IMR-90 (cell line): Measurements from ENCODE around the gene GSTT4. TPM values are rescaled to one million over a fixed set of nuclear protein-coding genes. Genes with fewer than 3 reads are reported as not detected.

Source experiments
- ATAC-seq: fragments of 200-7000 bp; cut with Tn5 transposase; 2 replicates; pipeline ENCODE4 v1.9.1; 2020; ENCODE audit warnings: low read depth, mild to moderate bottlenecking, moderate library complexity
- BruUV-seq: library from RNA; stranded (reverse); fragments of 400-500 nt; replicated peaks from 2 replicates; lab custom pipeline; 2021; lab: Mats Ljungman, UMichigan
- CTCF ChIA-PET: fragments of 300-600 bp; formaldehyde crosslinking; extraction: SDS; loops from one replicate; lab custom pipeline; 2021; ENCODE audit warnings: antibody characterized with exemption; lab: Yijun Ruan, JAX
- POLR2A ChIA-PET: fragments of 300-600 bp; sonication (Branson Sonifier 250); formaldehyde crosslinking; loops from one replicate; lab custom pipeline; 2022; ENCODE audit warnings: antibody characterized with exemption; ENCODE audit not compliant: unreplicated experiment; lab: Charles Lee
- DNase-seq: peaks from one replicate; pipeline ENCODE4 v3.0.0; 2013
- H2AFZ ChIP-seq: replicated peaks from 2 replicates; pipeline ENCODE3; 2013; ENCODE audit warnings: low read length, mild to moderate bottlenecking; ENCODE audit not compliant: poor library complexity
- H2AK5ac ChIP-seq: 2 replicates; pipeline ENCODE4 v1.6.1; 2013; ENCODE audit warnings: low read depth, low read length, inconsistent platforms
- H2AK9ac ChIP-seq: replicated peaks from 2 replicates; pipeline ENCODE3; 2013; ENCODE audit warnings: mild to moderate bottlenecking, low read depth, low read length, moderate library complexity; ENCODE audit not compliant: poor library complexity
- H2BK120ac ChIP-seq: 2 replicates; pipeline ENCODE4 v1.6.1; 2013; ENCODE audit warnings: low read depth, low read length, inconsistent platforms
- H2BK15ac ChIP-seq: 3 replicates; pipeline ENCODE4 v1.6.1; 2013; ENCODE audit warnings: low read depth, low read length, inconsistent platforms
- H2BK20ac ChIP-seq: 2 replicates; pipeline ENCODE4 v1.6.1; 2013; ENCODE audit warnings: low read depth, mild to moderate bottlenecking, inconsistent platforms, low read length, moderate library complexity
- H2BK5ac ChIP-seq: 2 replicates; pipeline ENCODE4 v1.6.1; 2013; ENCODE audit warnings: mild to moderate bottlenecking, low read depth, low read length, inconsistent platforms; ENCODE audit not compliant: poor library complexity, severe bottlenecking
- H3K14ac ChIP-seq: replicated peaks from 2 replicates; pipeline ENCODE4 v1.6.1; 2013; ENCODE audit warnings: low read depth, low read length, inconsistent platforms
- H3K18ac ChIP-seq: 2 replicates; pipeline ENCODE4 v1.6.1; 2013; ENCODE audit warnings: low read depth, low read length, control low read depth
- H3K23ac ChIP-seq: 2 replicates; pipeline ENCODE4 v1.6.1; 2013; ENCODE audit warnings: low read depth, low read length, inconsistent platforms
- H3K27ac ChIP-seq: 2 replicates; pipeline ENCODE4 v1.5.1; 2013; ENCODE audit warnings: mild to moderate bottlenecking, control low read depth, low read length; ENCODE audit not compliant: insufficient read depth
- H3K27me3 ChIP-seq: 2 replicates; pipeline ENCODE4 v1.6.1; 2013; ENCODE audit warnings: low read length; ENCODE audit not compliant: control insufficient read depth, insufficient read depth
- H3K36me3 ChIP-seq: 2 replicates; pipeline ENCODE4 v1.6.1; 2013; ENCODE audit warnings: low read length, mixed read lengths; ENCODE audit not compliant: control insufficient read depth, insufficient read depth
- H3K4ac ChIP-seq: 2 replicates; pipeline ENCODE4 v1.6.1; 2013; ENCODE audit warnings: low read depth, low read length, inconsistent platforms
- H3K4me1 ChIP-seq: 2 replicates; pipeline ENCODE4 v1.6.1; 2013; ENCODE audit warnings: low read length, mixed read lengths; ENCODE audit not compliant: control insufficient read depth, insufficient read depth
- H3K4me2 ChIP-seq: 2 replicates; pipeline ENCODE4 v1.6.1; 2013; ENCODE audit warnings: low read depth, mild to moderate bottlenecking, control low read depth, low read length, moderate library complexity
- H3K4me3 ChIP-seq: 2 replicates; pipeline ENCODE4 v1.5.1; 2013; ENCODE audit warnings: low read depth, mild to moderate bottlenecking, control low read depth, low read length, moderate library complexity; ENCODE audit not compliant: insufficient read depth
- H3K56ac ChIP-seq: 2 replicates; pipeline ENCODE4 v1.6.1; 2013; ENCODE audit warnings: low read length, inconsistent platforms; ENCODE audit not compliant: insufficient read depth; ENCODE audit errors: extremely low read depth
- H3K79me1 ChIP-seq, 2 experiments: 2 replicates each; pipeline ENCODE4 v1.6.1; 2013; ENCODE audit warnings: low read length in 2 of 2, inconsistent platforms in 1 of 2, low read depth in 1 of 2
- H3K9ac ChIP-seq: 2 replicates; pipeline ENCODE4 v1.6.1; 2013; ENCODE audit warnings: low read depth, low read length, control low read depth
- H3K9me1 ChIP-seq: 2 replicates; pipeline ENCODE4 v1.6.1; 2013; ENCODE audit warnings: low read length, inconsistent platforms; ENCODE audit not compliant: insufficient read depth
- H3K9me3 ChIP-seq: 2 replicates; pipeline ENCODE4 v1.6.1; 2013; ENCODE audit warnings: low read length; ENCODE audit not compliant: control insufficient read depth, insufficient read depth
- H4K20me1 ChIP-seq: 2 replicates; pipeline ENCODE4 v1.6.1; 2013; ENCODE audit warnings: low read length, inconsistent platforms; ENCODE audit not compliant: insufficient read depth
- H4K5ac ChIP-seq: 2 replicates; pipeline ENCODE4 v1.6.1; 2013; ENCODE audit warnings: mild to moderate bottlenecking, low read depth, low read length, control low read depth
- H4K8ac ChIP-seq, 2 experiments: 2 replicates each; pipeline ENCODE4 v1.6.1; 2013; ENCODE audit warnings: low read depth in 2 of 2, low read length in 2 of 2, control low read depth in 1 of 2, inconsistent platforms in 1 of 2
- H4K91ac ChIP-seq: 2 replicates; pipeline ENCODE4 v1.6.1; 2013; ENCODE audit warnings: low read depth, low read length, inconsistent platforms; ENCODE audit not compliant: insufficient read depth
- CHD1 ChIP-seq: IDR thresholded peaks from 2 replicates; pipeline ENCODE4 v1.6.1; 2012; ENCODE audit warnings: low read depth, low read length, improper control_type of control experiment
- CTCF ChIP-seq: conservative IDR thresholded peaks from 2 replicates; pipeline ENCODE4 v1.5.1; 2012; ENCODE audit warnings: mild to moderate bottlenecking, low read depth, low read length, improper control_type of control experiment
- SMC3 ChIP-seq: fragments of 150-350 bp; IDR thresholded peaks from 2 replicates; pipeline ENCODE4 v1.6.1; 2016; ENCODE audit warnings: low read depth, mild to moderate bottlenecking, antibody characterized with exemption, low read length, moderate library complexity
- WGBS, 2 experiments: methylation state at CpG; one replicate each; pipeline versions ENCODE4 v1.1.5 to v1.1.7; 2013; ENCODE audit warnings: missing lambda C conversion rate in 2 of 2; ENCODE audit not compliant: insufficient read length in 1 of 2; ENCODE audit errors: extremely low coverage in 2 of 2; 5-methylcytosine and 5-hydroxymethylcytosine counted together
- dilution Hi-C: fragments of 300-500 bp; cut with HindIII; formaldehyde crosslinking; loops from one replicate; pipeline ENCODE4 v1.14.3; 2018; ENCODE audit warnings: low sequenced_read_pairs; ENCODE audit not compliant: unreplicated experiment
- in situ Hi-C: fragments of 300-500 bp; cut with MboI; formaldehyde crosslinking; loops from 3 replicates; pipeline ENCODE4 v1.14.3; 2019; ENCODE audit warnings: low sequenced_read_pairs, inconsistent platforms, mixed read lengths
- intact Hi-C: fragments of 100-400 bp; cut with micrococcal nuclease; formaldehyde crosslinking; loops from 2 replicates; pipeline ENCODE4 v1.10.0; 2022
- polyA plus RNA-seq, 3 experiments: library from polyadenylated mRNA; depleted of rRNA; stranded (reverse); fragments of >200 nt; gene quantifications; 2 replicates each; pipeline ENCODE4 v1.2.3, GENCODE V29; 2012; ENCODE audit warnings: low replicate concordance in 1 of 3
- total RNA-seq: library from RNA; depleted of rRNA; stranded (reverse); fragments of >200 nt; gene quantifications from 2 replicates; pipeline ENCODE4 v1.2.3, GENCODE V29; 2012

Gene GSTT4
- total and polyA plus RNA-seq, 2 of the 4 experiments (the other 2 are of a cell fraction): not detected

- Histone ChIP-seq H3K27me3 (no peaks in the 10 kb centered on the region), H4K20me1 (peaks cover 32% of the 10 kb centered on the region), H2AK9ac (no peak overlapping the region), H3K4ac (no peak overlapping the region), H3K4me3 (no peak overlapping the region), H3K56ac (no peak overlapping the region), H3K4me2 (no peak overlapping the region), H2BK120ac (no peak overlapping the region), H3K23ac (no peak overlapping the region), H3K27ac (no peak overlapping the region), H3K9me3 (no peaks in the 10 kb centered on the region), H3K14ac (no peak overlapping the region), H2AK5ac (no peak overlapping the region), H2AFZ (no peak overlapping the region), H3K36me3 (peaks cover 32% of the 10 kb centered on the region), H3K79me1 (peaks cover 0 to 6% of the 10 kb centered on the region in 2 experiments; a peak in 3 of 4 replicates), H2BK15ac (no peak overlapping the region), H4K8ac (no peak overlapping the region), H3K9me1 (peaks cover 4% of the 10 kb centered on the region), H4K5ac (no peak overlapping the region), H2BK5ac (no peak overlapping the region), H4K91ac (no peak overlapping the region), H3K9ac (no peak overlapping the region), H2BK20ac (no peak overlapping the region), H3K4me1 (peaks cover 7% of the 10 kb centered on the region), H3K18ac (no peak overlapping the region)
- in situ Hi-C loops: no loop called here
- intact Hi-C loops: no loop called here
- TF ChIP-seq CHD1: no peak
- no peak for TF ChIP-seq CTCF
- TF ChIP-seq SMC3: no peak
- no CpG with 5 or more reads among the region's 4 CpGs for WGBS, 2 experiments
- DNase-seq: no peak
- ChIA-PET POLR2A (no interaction called here), CTCF (interaction anchor here (0.6 kb wide), 1 partner anchor 270 kb away, joined by 3 read pairs; no protein-coding TSS in a partner anchor)
- no TSS peak for BruUV-seq
- no peak for ATAC-seq
- dilution Hi-C loops: no loop called here
Observed at GRCh38 chr22:24040946-24041345, 35.7 kb upstream of the GSTT4 start.
